Uterus (tissue), 4 donors: ENCODE results near the gene GSTT2B. TPM values are rescaled to one million over a fixed set of nuclear protein-coding genes. Genes with fewer than 3 reads are reported as not detected.
"Not testable (repeated sequence)": the region's sequence is repeated elsewhere in the genome, so short reads cannot be mapped to it uniquely, and the experiment has no call there.

ENCODE experiments used
- DNase-seq, 2 donors: peaks; one replicate each; pipeline ENCODE4 v3.0.0-alpha.2; 2019 to 2020
- H3K27ac ChIP-seq, 2 donors: fragments of 200-600 bp; sonication (generic); 1 replicate in 1 of 2; 2 replicates in 1 of 2; pipeline ENCODE4 v1.5.1; 2016 to 2018
- H3K27me3 ChIP-seq, 2 donors: fragments of 200-600 bp; sonication (generic); one replicate each; pipeline ENCODE4 v1.5.1; 2018 to 2019; ENCODE audit warnings: control low read depth in 1 of 2
- H3K36me3 ChIP-seq, 2 donors: fragments of 200-600 bp; sonication (generic); one replicate each; pipeline ENCODE4 v1.5.1; 2019; ENCODE audit warnings: control low read depth in 1 of 2
- H3K4me1 ChIP-seq, 2 donors: fragments of 200-600 bp; sonication (generic); one replicate each; pipeline ENCODE4 v1.5.1; 2018 to 2019; ENCODE audit warnings: control low read depth in 1 of 2
- H3K4me3 ChIP-seq, 2 donors: fragments of 200-600 bp; sonication (generic); 1 replicate in 1 of 2; 2 replicates in 1 of 2; pipeline ENCODE4 v1.5.1; 2018 to 2019; ENCODE audit warnings: mild to moderate bottlenecking in 1 of 2
- H3K9me3 ChIP-seq, 2 donors: fragments of 200-600 bp; sonication (generic); one replicate each; pipeline ENCODE4 v1.5.1; 2019; ENCODE audit warnings: control low read depth in 1 of 2
- POLR2A ChIP-seq, 2 donors: fragments of 450-650 bp; IDR thresholded peaks; one replicate each; pipeline ENCODE4 v1.6.1; 2016; ENCODE audit warnings: antibody characterized with exemption in 2 of 2, mild to moderate bottlenecking in 1 of 2, moderate library complexity in 1 of 2
- intact Hi-C: fragments of 100-400 bp; cut with DNase I; formaldehyde crosslinking; loops from one replicate; pipeline ENCODE4 v1.15.1; 2023; ENCODE audit warnings: low total_unique reads
- total RNA-seq, 4 donors: library from RNA; depleted of rRNA in 3 of 4; stranded (reverse); fragments of >200 nt in 3 of 4; gene quantifications; one replicate each; pipeline versions ENCODE4 v1.1.0 to v1.2.4, GENCODE V29; 2014 to 2023
- TF ChIP-seq, protein P1 (sequence below), 4 experiments: fragments of 200-600 bp in 2 of 4; fragments of 450-650 bp in 2 of 4; sonication (generic) in 2 of 4; IDR thresholded peaks; one replicate each; pipeline ENCODE4 v1.5.1; 2016 to 2019; ENCODE audit warnings: antibody characterized with exemption in 4 of 4, mild to moderate bottlenecking in 2 of 4, moderate library complexity in 1 of 4
- donor health status: DM: yes; HTN: yes; CAD: no.

Gene GSTT2B
- total RNA-seq, 4 donors from 2014 or later, result 2.1 to 7.6 (median 4.9) TPM

DNA sequence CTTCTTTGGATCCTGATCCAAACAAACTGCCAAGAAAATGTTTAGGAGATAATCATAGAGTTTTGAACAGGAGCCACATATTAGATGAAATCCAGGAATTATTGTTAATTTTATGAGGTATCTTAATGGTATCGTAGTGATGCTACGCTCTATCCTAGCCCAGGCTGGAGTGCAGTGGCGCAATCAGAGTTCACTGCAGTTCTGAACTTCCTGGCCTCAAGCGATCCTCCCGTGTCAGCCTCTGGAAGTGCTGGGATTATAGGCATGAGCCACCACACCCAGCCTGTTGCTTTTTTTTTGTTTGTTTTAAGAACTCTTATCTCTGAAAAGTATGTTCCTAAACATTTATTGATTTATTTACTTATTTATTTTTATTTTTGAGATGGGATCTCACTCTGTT lies 41.9 kb upstream of the GSTT2B start:
- intact Hi-C loops, result no loop called here
- TF ChIP-seq, protein P1, sequence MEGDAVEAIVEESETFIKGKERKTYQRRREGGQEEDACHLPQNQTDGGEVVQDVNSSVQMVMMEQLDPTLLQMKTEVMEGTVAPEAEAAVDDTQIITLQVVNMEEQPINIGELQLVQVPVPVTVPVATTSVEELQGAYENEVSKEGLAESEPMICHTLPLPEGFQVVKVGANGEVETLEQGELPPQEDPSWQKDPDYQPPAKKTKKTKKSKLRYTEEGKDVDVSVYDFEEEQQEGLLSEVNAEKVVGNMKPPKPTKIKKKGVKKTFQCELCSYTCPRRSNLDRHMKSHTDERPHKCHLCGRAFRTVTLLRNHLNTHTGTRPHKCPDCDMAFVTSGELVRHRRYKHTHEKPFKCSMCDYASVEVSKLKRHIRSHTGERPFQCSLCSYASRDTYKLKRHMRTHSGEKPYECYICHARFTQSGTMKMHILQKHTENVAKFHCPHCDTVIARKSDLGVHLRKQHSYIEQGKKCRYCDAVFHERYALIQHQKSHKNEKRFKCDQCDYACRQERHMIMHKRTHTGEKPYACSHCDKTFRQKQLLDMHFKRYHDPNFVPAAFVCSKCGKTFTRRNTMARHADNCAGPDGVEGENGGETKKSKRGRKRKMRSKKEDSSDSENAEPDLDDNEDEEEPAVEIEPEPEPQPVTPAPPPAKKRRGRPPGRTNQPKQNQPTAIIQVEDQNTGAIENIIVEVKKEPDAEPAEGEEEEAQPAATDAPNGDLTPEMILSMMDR (IDR thresholded peaks at IDR 0.05), result no peak
- no peak for TF ChIP-seq POLR2A (IDR thresholded peaks at IDR 0.05)
- Histone ChIP-seq H3K27me3 (no peaks in the 10 kb centered on the region), H3K4me1 (no peaks in the 10 kb centered on the region), H3K9me3 (no peaks in the 10 kb centered on the region), H3K36me3 (no peaks in the 10 kb centered on the region), H3K27ac (no peak overlapping the region), H3K4me3 (no peak overlapping the region)
- no peak for DNase-seq

DNA sequence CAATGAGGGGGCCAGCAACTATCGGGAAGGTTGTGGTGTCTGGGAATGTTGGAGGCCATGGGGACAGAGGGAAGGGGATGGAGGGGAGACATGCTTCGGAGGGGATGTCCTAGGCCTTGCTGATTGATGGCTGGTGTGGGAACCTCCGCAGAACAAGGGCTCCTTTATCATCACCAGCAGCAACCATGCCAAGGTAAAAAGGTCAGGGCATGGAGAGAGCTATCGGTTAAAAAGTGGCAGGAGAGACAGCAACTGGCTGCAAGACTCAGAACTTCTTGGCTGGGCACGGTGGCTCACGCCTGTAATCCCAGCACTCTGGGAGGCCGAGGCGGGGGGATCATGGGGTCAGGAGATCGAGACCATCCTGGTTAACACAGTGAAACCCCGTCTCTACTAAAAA lies 41.3 kb upstream of the GSTT2B start:
- Histone ChIP-seq H3K4me3 (no peak overlapping the region), H3K36me3 (no peaks in the 10 kb centered on the region), H3K4me1 (no peaks in the 10 kb centered on the region), H3K27me3 (no peaks in the 10 kb centered on the region), H3K9me3 (no peaks in the 10 kb centered on the region), H3K27ac (no peak overlapping the region)
- no peak for TF ChIP-seq POLR2A (IDR thresholded peaks at IDR 0.05)
- TF ChIP-seq, protein P1 (IDR thresholded peaks at IDR 0.05), result no peak
- no peak for DNase-seq
- intact Hi-C loops, result no loop called here

DNA sequence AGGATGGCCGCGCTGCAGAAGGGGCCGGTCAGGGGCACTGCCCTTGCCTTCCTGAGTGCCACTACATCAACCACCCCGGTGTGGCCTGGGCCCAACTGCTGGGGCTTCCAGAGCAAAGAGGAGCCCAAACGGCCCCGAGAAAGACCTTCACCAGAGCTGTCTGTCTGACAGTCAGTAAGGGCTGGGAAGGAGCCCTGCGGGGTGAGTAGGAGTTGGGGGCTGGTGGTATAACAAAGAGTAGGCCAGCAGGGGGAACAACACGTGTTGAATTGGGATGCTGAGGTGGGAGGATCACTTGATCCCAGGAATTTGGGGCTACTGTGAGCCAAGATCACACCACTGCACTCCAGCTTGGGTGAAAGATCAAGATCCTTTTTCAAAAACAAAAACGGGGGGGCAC lies 40.3 kb upstream of the GSTT2B start:
- no peak overlapping the region for H3K4me3 ChIP-seq
- no peaks in the 10 kb centered on the region for H3K36me3 ChIP-seq
- no peak overlapping the region for H3K27ac ChIP-seq
- intact Hi-C loops, result no loop called here
- no peaks in the 10 kb centered on the region for H3K9me3 ChIP-seq
- TF ChIP-seq, protein P1 (IDR thresholded peaks at IDR 0.05), result no peak
- TF ChIP-seq POLR2A (IDR thresholded peaks at IDR 0.05), result no peak
- H3K4me1 ChIP-seq, result no peaks in the 10 kb centered on the region
- no peaks in the 10 kb centered on the region for H3K27me3 ChIP-seq
- no peak for DNase-seq

DNA sequence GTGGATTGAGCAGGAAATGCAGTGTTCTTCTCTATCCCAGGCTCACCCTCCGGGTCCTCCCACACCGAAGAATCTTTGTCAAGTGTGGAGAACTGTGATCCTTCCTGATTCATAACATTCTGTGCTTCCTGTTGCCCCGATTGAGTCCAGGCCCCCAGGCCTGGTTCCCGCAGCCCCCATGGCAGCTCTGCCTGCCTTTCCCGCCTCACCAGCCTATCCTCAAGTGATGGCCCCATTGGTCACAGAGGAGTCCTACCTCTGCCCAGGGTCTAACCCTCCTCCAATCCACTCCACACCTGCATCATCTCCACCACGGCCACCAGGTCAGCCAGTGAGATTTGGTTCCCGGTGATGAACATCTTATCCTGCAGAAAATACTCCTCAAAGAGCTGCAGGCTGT lies 38.8 kb upstream of the GSTT2B start:
- H3K36me3 ChIP-seq, H3K27ac ChIP-seq, H3K9me3 ChIP-seq, intact Hi-C loops, H3K4me3 ChIP-seq, DNase-seq, H3K27me3 ChIP-seq, H3K4me1 ChIP-seq: not testable (repeated sequence)

DNA sequence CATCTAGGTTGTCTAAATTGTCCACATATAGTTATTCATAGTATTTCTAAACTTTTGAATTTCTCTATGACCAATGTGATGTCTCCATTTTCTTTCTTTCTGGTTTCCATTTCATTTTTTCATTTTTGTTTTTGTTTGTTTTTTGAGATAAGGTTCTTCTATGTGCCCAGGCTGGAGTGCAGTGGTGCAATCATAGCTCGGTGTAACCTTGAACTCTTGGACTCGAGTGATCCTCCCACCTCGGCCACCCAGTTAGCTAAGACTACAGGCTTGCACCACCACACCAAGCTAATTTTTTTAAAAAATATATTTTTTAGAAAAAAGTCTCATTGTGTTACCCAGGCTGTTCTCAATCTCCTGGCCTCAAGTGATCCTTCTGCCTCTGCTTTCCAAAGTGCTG lies 36.1 kb upstream of the GSTT2B start:
- Histone ChIP-seq H3K27ac (no peak overlapping the region), H3K4me1 (no peaks in the 10 kb centered on the region), H3K36me3 (no peaks in the 10 kb centered on the region), H3K4me3 (no peak overlapping the region), H3K9me3 (no peaks in the 10 kb centered on the region), H3K27me3 (no peaks in the 10 kb centered on the region)
- intact Hi-C loops, result no loop called here
- TF ChIP-seq, protein P1 (IDR thresholded peaks at IDR 0.05), result no peak
- TF ChIP-seq POLR2A (IDR thresholded peaks at IDR 0.05), result no peak
- no peak for DNase-seq

DNA sequence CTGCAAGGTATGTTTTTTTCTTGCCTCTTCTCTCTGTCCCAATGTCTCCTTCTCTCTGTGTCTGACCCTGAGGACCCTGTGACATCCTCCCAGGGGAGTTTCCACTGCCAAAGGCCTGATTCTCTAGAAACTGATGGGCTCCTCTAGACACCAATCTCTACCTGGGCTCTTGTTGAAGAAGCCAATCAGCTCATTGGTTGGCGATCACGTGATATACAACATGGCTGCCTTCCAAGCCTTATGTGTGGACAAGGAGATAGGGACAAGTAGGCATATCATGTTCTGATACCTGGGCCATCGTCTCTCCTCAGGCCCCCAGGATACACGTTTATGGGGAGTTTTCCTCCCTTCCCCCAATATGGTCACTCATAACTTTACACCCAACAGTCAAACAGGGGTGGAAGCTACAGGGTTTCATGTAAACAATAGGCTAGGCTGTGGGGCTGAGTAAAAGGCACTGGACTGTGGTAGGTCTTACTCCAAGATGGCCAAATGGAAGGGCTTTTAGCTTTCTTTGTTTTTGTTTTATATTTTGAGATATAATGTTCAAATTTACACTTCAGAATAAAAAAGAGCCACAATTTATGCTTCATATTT lies 32.7 kb upstream of the GSTT2B start:
- H3K27ac ChIP-seq, H3K27me3 ChIP-seq, H3K36me3 ChIP-seq, intact Hi-C loops, DNase-seq, H3K4me1 ChIP-seq, H3K9me3 ChIP-seq, H3K4me3 ChIP-seq: not testable (repeated sequence)

DNA sequence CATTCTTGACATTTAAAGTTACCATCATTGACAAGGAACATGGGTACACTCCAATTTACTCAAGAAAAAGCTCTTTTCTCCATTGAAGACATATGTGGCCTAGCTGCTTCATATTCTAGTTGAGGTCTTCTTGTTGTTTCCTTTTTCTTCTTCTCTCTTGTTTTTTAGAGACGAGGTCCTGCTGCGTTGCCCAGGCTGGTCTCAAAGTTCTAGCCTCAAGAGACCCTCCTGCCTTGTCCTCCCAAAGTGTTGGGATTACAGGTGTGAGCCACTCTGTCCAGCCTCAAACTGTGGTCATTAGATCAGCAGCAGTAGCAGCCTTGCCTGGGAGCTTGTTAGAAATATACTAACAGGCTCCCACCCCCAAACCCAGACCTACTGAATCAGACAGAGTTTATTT lies 32.1 kb upstream of the GSTT2B start:
- H3K4me1 ChIP-seq, DNase-seq, H3K27ac ChIP-seq, H3K9me3 ChIP-seq, intact Hi-C loops, H3K4me3 ChIP-seq, H3K36me3 ChIP-seq, H3K27me3 ChIP-seq: not testable (repeated sequence)

DNA sequence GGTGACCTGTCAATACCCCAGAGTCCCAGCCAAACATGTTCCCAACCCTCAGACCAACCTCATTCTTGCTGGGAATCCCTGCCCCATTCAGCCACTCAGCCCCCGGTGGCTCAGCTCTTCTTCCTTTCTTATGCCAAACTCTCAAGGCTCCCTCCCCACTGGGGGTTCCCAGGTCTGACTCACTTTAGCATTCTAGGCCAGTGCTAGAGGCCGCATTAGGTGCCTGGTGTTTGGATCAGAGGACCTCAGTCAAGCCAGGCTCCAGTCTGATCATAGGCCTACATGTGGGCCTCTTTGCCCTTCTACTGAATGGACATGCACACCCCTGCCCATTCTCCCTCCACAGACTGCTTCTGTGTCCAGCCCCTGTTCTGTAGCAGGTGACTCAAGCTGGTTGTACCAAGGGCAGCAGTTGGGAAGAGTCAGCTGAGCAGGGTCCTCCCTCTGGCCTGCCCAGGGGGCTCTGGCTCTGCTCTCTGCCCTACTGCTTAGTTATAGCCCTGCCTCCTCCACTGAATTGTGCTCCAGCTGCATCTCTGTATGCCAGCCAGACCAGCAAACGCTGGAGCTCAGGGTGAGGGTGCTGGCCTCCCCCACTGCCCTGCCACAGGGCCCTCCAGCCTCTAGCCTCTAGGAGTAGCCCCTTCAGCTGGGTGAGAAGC lies 28.7 kb upstream of the GSTT2B start:
- H3K4me3 ChIP-seq, H3K27me3 ChIP-seq, H3K4me1 ChIP-seq, intact Hi-C loops, H3K9me3 ChIP-seq, H3K36me3 ChIP-seq, DNase-seq, H3K27ac ChIP-seq: not testable (repeated sequence)

DNA sequence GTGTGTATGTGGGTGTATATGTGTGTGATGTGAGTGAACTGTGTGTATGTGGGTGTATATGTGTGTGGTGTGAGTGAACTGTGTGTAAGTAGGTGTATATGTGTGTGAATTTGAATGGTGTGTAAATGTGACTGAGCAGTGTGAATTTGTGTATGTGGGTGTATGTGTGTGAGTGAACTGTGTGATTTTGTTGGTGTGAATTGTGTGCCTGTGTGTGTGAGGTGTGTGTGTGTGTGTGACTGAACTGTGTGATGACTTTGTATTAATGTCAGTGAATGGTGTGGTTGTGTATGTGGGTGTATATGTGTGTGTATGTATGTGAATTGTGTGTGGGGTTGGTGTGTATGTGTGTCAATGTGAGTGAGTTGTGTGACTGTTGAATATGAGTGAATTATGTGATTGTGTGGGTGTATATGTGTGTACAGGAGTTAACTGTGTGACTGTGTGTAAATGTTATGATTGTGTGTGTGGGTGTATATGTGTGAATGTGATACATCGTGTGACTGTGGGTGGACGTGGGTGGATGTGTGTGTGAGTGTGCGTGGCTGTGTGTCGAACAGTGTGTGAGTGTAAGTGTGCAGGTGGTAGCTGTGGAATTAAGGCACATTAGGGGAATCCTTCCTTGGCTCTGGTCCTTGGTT lies 25.7 kb upstream of the GSTT2B start:
- H3K27me3 ChIP-seq, H3K27ac ChIP-seq, intact Hi-C loops, H3K36me3 ChIP-seq, H3K4me3 ChIP-seq, H3K9me3 ChIP-seq, DNase-seq, H3K4me1 ChIP-seq: not testable (repeated sequence)
